SK-N-SH treated with all-trans-retinoic acid at 6 μM for 48 hours (cell line): ENCODE results near the gene KCNQ5.

ENCODE experiments used
- ATAC-seq: fragments of 200-7000 bp; cut with Tn5 transposase; 3 replicates; pipeline ENCODE4 v1.9.1; 2020; ENCODE audit warnings: mild to moderate bottlenecking, moderate library complexity
- ARNTL ChIP-seq: fragments of 450-650 bp; formaldehyde crosslinking; IDR thresholded peaks from 2 replicates; pipeline ENCODE4 v1.5.0; 2020; ENCODE audit warnings: low read depth, mild to moderate bottlenecking, moderate library complexity, borderline replicate concordance
- BACH2 ChIP-seq: fragments of 250-450 bp; sonication (Bioruptor Pico); IDR thresholded peaks from 2 replicates; pipeline ENCODE4 v1.9.0; 2021; ENCODE audit warnings: mild to moderate bottlenecking, borderline replicate concordance
- CSDC2 ChIP-seq: fragments of 250-450 bp; sonication (Bioruptor Pico); IDR thresholded peaks from 2 replicates; pipeline ENCODE4 v1.5.0; 2020; ENCODE audit warnings: mild to moderate bottlenecking, moderate library complexity
- CSRNP3 ChIP-seq: fragments of 250-450 bp; sonication (Bioruptor Pico); IDR thresholded peaks from 2 replicates; pipeline ENCODE4 v1.5.1; 2021; ENCODE audit warnings: mild to moderate bottlenecking, moderate library complexity
- ESRRG ChIP-seq: fragments of 250-450 bp; sonication (Bioruptor Pico); IDR thresholded peaks from 2 replicates; pipeline ENCODE4 v1.6.1; 2021; ENCODE audit warnings: mild to moderate bottlenecking
- GLIS3 ChIP-seq: fragments of 250-450 bp; sonication (Bioruptor Pico); IDR thresholded peaks from 2 replicates; pipeline ENCODE4 v1.5.0; 2020; ENCODE audit warnings: mild to moderate bottlenecking, moderate library complexity
- ISL1 ChIP-seq: fragments of 250-450 bp; sonication (Bioruptor Pico); IDR thresholded peaks from 2 replicates; pipeline ENCODE4 v2.1.2; 2022; ENCODE audit warnings: mild to moderate bottlenecking, moderate library complexity
- OSR1 ChIP-seq: fragments of 250-450 bp; sonication (Bioruptor Pico); IDR thresholded peaks from 2 replicates; pipeline ENCODE4 v1.8.0; 2022; ENCODE audit warnings: moderate library complexity, mild to moderate bottlenecking, inconsistent platforms
- PPARA ChIP-seq: fragments of 250-450 bp; sonication (Bioruptor Pico); IDR thresholded peaks from 2 replicates; pipeline ENCODE4 v1.5.0; 2020; ENCODE audit warnings: mild to moderate bottlenecking, borderline replicate concordance
- RARB ChIP-seq: fragments of 250-450 bp; sonication (Bioruptor Pico); IDR thresholded peaks from 2 replicates; pipeline ENCODE4 v1.8.0; 2021; ENCODE audit warnings: mild to moderate bottlenecking, moderate library complexity
- SNAI2 ChIP-seq: fragments of 250-450 bp; sonication (Bioruptor Pico); IDR thresholded peaks from 2 replicates; pipeline ENCODE4 v1.5.0; 2020; ENCODE audit warnings: mild to moderate bottlenecking, moderate library complexity
- TCF4 ChIP-seq: fragments of 250-450 bp; sonication (Bioruptor Pico); IDR thresholded peaks from 2 replicates; pipeline ENCODE4 v1.8.0; 2021; ENCODE audit warnings: mild to moderate bottlenecking, moderate library complexity, borderline replicate concordance
- TOX ChIP-seq: fragments of 250-450 bp; sonication (Bioruptor Pico); IDR thresholded peaks from 2 replicates; pipeline ENCODE4 v1.8.0; 2021; ENCODE audit warnings: mild to moderate bottlenecking, moderate library complexity, borderline replicate concordance
- ZC3H10 ChIP-seq: fragments of 250-450 bp; sonication (Bioruptor Pico); IDR thresholded peaks from 2 replicates; pipeline ENCODE4 v1.5.1; 2021; ENCODE audit warnings: mild to moderate bottlenecking, moderate library complexity
- ZFP3 ChIP-seq: fragments of 250-450 bp; sonication (Bioruptor Pico); IDR thresholded peaks from 2 replicates; pipeline ENCODE4 v1.5.0; 2020; ENCODE audit warnings: mild to moderate bottlenecking, moderate library complexity
- ZFP30 ChIP-seq: fragments of 450-650 bp; formaldehyde crosslinking; IDR thresholded peaks from 2 replicates; pipeline ENCODE4 v1.5.0; 2022; ENCODE audit warnings: mild to moderate bottlenecking, moderate library complexity
- ZNF565 ChIP-seq: fragments of 450-650 bp; formaldehyde crosslinking; conservative IDR thresholded peaks from 2 replicates; pipeline ENCODE4 v1.5.0; 2020; ENCODE audit warnings: low read depth, mild to moderate bottlenecking, moderate library complexity
- ZNF70 ChIP-seq: fragments of 450-650 bp; formaldehyde crosslinking; IDR thresholded peaks from 2 replicates; pipeline ENCODE4 v1.5.0; 2020; ENCODE audit warnings: mild to moderate bottlenecking, moderate library complexity
- ZNF8 ChIP-seq: fragments of 450-650 bp; formaldehyde crosslinking; IDR thresholded peaks from 2 replicates; pipeline ENCODE4 v1.5.0; 2020; ENCODE audit warnings: mild to moderate bottlenecking, moderate library complexity
- TF ChIP-seq, protein P1 (sequence below): fragments of 250-450 bp; sonication (Bioruptor Pico); IDR thresholded peaks from 2 replicates; pipeline ENCODE4 v1.8.0; 2021; ENCODE audit warnings: low read depth, mild to moderate bottlenecking, moderate library complexity, borderline replicate concordance
- TF ChIP-seq, protein P2 (sequence below): fragments of 250-450 bp; sonication (Bioruptor Pico); IDR thresholded peaks from 2 replicates; pipeline ENCODE4 v1.8.0; 2020; ENCODE audit warnings: mild to moderate bottlenecking, moderate library complexity, borderline replicate concordance
- TF ChIP-seq, protein P3 (sequence below): fragments of 250-450 bp; sonication (Bioruptor Pico); IDR thresholded peaks from 2 replicates; pipeline ENCODE4 v1.5.0; 2020; ENCODE audit warnings: mild to moderate bottlenecking, moderate library complexity

Gene KCNQ5

DNA sequence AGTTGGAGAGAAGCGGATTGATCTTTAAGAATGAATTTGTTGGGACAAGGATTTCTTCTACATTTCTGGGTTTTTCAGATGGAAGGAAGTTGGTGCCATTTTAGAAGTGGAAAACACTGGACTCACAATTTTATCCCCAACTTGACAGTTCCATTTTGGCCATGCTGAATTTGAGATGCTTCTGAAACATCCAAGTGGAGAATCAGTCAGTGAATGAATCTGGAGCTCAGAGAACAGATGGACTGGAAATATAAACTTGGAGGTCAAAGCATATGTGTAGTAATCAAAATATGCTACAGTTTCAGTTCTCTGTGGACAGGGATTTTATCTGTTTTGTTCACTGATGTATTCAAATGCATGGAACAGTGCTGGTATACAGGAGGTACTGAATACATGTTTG is 89.9 kb downstream of the KCNQ5 start:
- no peak for ATAC-seq
- TF ChIP-seq SNAI2 (CRISPR knock-in tag), result no peak
- TF ChIP-seq ZNF8 (CRISPR knock-in tag), result no peak
- no peak for TF ChIP-seq ISL1
- TF ChIP-seq OSR1, result no peak
- no peak for TF ChIP-seq CSRNP3 (CRISPR knock-in tag)
- no peak for TF ChIP-seq ZFP30
- TF ChIP-seq TCF4 (CRISPR knock-in tag), result no peak
- TF ChIP-seq ZFP3 (CRISPR knock-in tag), result no peak
- TF ChIP-seq, all 23 proteins: peak for 0

- no peak for TF ChIP-seq ZC3H10 (CRISPR knock-in tag)
- TF ChIP-seq ZNF565 (CRISPR knock-in tag), result no peak
- no peak for TF ChIP-seq PPARA (CRISPR knock-in tag)
- TF ChIP-seq ZFP30, result no peak
- no peak for TF ChIP-seq GLIS3 (CRISPR knock-in tag)
- no peak for TF ChIP-seq ARNTL (CRISPR knock-in tag)
- TF ChIP-seq ISL1, result no peak
- no peak for TF ChIP-seq RARB (CRISPR knock-in tag)
- no peak for TF ChIP-seq TOX (CRISPR knock-in tag)
- no peak for TF ChIP-seq OSR1
- TF ChIP-seq ZFP3 (CRISPR knock-in tag), result no peak
- no peak for TF ChIP-seq ZNF70 (CRISPR knock-in tag)
- TF ChIP-seq CSDC2 (CRISPR knock-in tag), result no peak
- TF ChIP-seq, protein P1, sequence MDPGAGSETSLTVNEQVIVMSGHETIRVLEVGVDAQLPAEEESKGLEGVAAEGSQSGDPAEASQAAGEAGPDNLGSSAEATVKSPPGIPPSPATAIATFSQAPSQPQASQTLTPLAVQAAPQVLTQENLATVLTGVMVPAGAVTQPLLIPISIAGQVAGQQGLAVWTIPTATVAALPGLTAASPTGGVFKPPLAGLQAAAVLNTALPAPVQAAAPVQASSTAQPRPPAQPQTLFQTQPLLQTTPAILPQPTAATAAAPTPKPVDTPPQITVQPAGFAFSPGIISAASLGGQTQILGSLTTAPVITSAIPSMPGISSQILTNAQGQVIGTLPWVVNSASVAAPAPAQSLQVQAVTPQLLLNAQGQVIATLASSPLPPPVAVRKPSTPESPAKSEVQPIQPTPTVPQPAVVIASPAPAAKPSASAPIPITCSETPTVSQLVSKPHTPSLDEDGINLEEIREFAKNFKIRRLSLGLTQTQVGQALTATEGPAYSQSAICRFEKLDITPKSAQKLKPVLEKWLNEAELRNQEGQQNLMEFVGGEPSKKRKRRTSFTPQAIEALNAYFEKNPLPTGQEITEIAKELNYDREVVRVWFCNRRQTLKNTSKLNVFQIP (CRISPR knock-in tag), result no peak
- TF ChIP-seq, protein P2, sequence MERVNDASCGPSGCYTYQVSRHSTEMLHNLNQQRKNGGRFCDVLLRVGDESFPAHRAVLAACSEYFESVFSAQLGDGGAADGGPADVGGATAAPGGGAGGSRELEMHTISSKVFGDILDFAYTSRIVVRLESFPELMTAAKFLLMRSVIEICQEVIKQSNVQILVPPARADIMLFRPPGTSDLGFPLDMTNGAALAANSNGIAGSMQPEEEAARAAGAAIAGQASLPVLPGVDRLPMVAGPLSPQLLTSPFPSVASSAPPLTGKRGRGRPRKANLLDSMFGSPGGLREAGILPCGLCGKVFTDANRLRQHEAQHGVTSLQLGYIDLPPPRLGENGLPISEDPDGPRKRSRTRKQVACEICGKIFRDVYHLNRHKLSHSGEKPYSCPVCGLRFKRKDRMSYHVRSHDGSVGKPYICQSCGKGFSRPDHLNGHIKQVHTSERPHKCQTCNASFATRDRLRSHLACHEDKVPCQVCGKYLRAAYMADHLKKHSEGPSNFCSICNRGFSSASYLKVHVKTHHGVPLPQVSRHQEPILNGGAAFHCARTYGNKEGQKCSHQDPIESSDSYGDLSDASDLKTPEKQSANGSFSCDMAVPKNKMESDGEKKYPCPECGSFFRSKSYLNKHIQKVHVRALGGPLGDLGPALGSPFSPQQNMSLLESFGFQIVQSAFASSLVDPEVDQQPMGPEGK (CRISPR knock-in tag), result no peak
- TF ChIP-seq, all 23 proteins: peak for 0
- no peak for ATAC-seq
Observed at GRCh38 chr6:72712910-72713309, 91.0 kb downstream of the KCNQ5 start.

- TF ChIP-seq ZNF8 (CRISPR knock-in tag), result no peak
- no peak for TF ChIP-seq ZC3H10 (CRISPR knock-in tag)
- TF ChIP-seq ZNF565 (CRISPR knock-in tag), result no peak
- TF ChIP-seq, protein P1 (CRISPR knock-in tag), result no peak
- TF ChIP-seq TCF4 (CRISPR knock-in tag), result no peak
- no peak for TF ChIP-seq BACH2 (CRISPR knock-in tag)
- no peak for ATAC-seq
Observed at GRCh38 chr6:72715119-72715518, 93.3 kb downstream of the KCNQ5 start.

DNA sequence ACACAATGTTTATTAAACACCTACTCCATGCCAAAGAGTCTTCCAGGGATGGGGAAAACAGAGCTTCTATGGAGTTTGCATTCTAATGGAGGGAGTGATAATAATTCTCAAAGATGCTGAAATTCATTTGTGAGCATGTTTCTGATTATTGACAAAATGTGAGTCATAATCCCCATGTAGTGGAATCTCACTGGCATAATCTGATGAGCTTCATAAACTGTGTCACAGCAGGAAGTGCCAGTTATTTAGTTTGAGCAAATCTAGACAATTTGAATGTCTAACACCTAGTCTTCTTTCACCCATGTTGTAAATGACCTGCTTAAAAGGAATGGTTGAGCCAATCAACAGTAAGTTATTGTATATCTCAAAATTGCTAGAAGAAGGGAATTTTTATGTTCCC is 95.1 kb downstream of the KCNQ5 start:
- ATAC-seq, result no peak
- TF ChIP-seq, protein P3, sequence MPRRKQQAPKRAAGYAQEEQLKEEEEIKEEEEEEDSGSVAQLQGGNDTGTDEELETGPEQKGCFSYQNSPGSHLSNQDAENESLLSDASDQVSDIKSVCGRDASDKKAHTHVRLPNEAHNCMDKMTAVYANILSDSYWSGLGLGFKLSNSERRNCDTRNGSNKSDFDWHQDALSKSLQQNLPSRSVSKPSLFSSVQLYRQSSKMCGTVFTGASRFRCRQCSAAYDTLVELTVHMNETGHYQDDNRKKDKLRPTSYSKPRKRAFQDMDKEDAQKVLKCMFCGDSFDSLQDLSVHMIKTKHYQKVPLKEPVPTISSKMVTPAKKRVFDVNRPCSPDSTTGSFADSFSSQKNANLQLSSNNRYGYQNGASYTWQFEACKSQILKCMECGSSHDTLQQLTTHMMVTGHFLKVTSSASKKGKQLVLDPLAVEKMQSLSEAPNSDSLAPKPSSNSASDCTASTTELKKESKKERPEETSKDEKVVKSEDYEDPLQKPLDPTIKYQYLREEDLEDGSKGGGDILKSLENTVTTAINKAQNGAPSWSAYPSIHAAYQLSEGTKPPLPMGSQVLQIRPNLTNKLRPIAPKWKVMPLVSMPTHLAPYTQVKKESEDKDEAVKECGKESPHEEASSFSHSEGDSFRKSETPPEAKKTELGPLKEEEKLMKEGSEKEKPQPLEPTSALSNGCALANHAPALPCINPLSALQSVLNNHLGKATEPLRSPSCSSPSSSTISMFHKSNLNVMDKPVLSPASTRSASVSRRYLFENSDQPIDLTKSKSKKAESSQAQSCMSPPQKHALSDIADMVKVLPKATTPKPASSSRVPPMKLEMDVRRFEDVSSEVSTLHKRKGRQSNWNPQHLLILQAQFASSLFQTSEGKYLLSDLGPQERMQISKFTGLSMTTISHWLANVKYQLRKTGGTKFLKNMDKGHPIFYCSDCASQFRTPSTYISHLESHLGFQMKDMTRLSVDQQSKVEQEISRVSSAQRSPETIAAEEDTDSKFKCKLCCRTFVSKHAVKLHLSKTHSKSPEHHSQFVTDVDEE (CRISPR knock-in tag), result no peak
- TF ChIP-seq ZFP3 (CRISPR knock-in tag), result no peak
- no peak for TF ChIP-seq BACH2 (CRISPR knock-in tag)
- no peak for TF ChIP-seq SNAI2 (CRISPR knock-in tag)
- TF ChIP-seq, protein P1 (CRISPR knock-in tag), result no peak
- no peak for TF ChIP-seq TOX (CRISPR knock-in tag)
- no peak for TF ChIP-seq ZFP30
- TF ChIP-seq TCF4 (CRISPR knock-in tag), result no peak
- TF ChIP-seq PPARA (CRISPR knock-in tag), result no peak
- TF ChIP-seq ESRRG (CRISPR knock-in tag), result no peak
- TF ChIP-seq ZNF565 (CRISPR knock-in tag), result no peak
- TF ChIP-seq ISL1, result no peak
